Peyer's patch (tissue), 4 donors: ENCODE results near the gene FTCD.

ENCODE experiments used
- POLR2A ChIP-seq, 2 donors: fragments of 450-650 bp; IDR thresholded peaks; one replicate each; pipeline ENCODE4 v1.5.1; 2017; ENCODE audit warnings: antibody characterized with exemption in 2 of 2, mild to moderate bottlenecking in 2 of 2, moderate library complexity in 2 of 2
- TF ChIP-seq, protein P1 (sequence below), 6 experiments: fragments of 450-650 bp in 4 of 6; fragments of 200-600 bp in 2 of 6; sonication (generic) in 1 of 6; IDR thresholded peaks; one replicate each; pipeline ENCODE4 v1.5.1; 2017 to 2019; ENCODE audit warnings: antibody characterized with exemption in 6 of 6, mild to moderate bottlenecking in 3 of 6, moderate library complexity in 1 of 6

- TF ChIP-seq, protein P1, sequence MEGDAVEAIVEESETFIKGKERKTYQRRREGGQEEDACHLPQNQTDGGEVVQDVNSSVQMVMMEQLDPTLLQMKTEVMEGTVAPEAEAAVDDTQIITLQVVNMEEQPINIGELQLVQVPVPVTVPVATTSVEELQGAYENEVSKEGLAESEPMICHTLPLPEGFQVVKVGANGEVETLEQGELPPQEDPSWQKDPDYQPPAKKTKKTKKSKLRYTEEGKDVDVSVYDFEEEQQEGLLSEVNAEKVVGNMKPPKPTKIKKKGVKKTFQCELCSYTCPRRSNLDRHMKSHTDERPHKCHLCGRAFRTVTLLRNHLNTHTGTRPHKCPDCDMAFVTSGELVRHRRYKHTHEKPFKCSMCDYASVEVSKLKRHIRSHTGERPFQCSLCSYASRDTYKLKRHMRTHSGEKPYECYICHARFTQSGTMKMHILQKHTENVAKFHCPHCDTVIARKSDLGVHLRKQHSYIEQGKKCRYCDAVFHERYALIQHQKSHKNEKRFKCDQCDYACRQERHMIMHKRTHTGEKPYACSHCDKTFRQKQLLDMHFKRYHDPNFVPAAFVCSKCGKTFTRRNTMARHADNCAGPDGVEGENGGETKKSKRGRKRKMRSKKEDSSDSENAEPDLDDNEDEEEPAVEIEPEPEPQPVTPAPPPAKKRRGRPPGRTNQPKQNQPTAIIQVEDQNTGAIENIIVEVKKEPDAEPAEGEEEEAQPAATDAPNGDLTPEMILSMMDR (IDR thresholded peaks at IDR 0.05), result no peak
- no peak for TF ChIP-seq POLR2A (IDR thresholded peaks at IDR 0.05)
Measured at GRCh38 chr21:46109313-46110221, 45.8 kb downstream of the FTCD start.
